ENCODE data around the gene RHBDL1. TPM values are rescaled to one million over a fixed set of nuclear protein-coding genes. Genes with fewer than 3 reads are reported as not detected.

RHBDL1 gene
- total RNA-seq, 4 donors from 2014 or later: 0.38 to 1.1 (median 0.57) TPM; not detected in 1

DNA sequence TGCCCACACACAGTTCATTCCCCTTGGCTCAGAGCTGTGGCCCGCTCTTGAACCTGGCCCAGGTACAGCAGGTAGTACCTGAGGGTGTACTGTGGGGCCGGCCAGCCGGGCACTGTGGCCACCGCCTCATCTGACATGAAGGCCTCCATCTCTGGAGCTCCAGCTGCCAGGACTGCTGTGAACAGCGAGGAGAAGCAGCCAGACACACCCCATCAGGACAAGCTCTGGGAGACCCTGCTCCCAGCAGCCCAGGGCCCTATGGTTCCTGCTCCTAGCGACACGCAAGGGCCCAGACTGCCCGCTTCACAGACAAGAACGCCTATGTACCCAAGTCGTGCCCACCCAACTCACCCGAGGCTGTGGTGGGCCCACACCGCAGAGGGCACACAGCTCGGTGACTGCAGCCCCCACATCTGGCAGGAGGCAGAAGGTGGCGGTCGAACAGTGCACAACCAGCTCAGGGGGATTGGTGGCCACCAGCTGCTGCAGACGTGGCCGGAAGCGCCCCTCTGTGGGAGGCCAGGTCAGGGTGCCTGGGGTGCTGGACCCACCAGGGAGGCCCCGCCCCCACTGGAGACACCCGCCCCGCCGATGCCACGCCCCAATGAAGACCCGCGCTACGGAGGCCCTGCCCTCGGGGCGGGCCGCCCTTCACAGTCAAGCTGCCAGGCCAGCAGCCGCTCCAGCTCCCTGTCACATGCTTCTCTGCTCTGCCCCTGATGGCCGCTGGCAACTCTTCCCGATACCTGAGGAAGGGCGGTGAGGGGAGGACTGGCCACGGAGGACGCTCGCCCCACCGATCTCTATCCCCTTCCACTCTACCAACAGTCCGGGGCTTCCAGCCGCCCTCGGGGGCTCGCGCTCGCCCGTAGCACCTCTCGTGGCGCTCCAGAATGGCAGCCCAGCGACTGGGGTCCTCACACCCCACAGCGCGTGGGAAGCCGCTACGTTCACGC lies 3.7 kb downstream of the RHBDL1 start:
- peaks cover 0 to 33% (median 0%) of the 10 kb centered on the region in 4 donors for H3K27me3 ChIP-seq
- 48 to 70% methylated on average over 2 to 6 of the region's 52 CpGs for WGBS, 2 donors
- no peak for DNase-seq
- H3K4me3 ChIP-seq: peak overlapping the region; percentile 69 to 98 (median 88)
- H3K9me3 ChIP-seq: no peaks in the 10 kb centered on the region
- H3K4me1 ChIP-seq: peaks cover 59 to 89% (median 70%) of the 10 kb centered on the region in 3 donors
- no peak for TF ChIP-seq CTCF (IDR thresholded peaks at IDR 0.05)
- TF ChIP-seq POLR2A (IDR thresholded peaks at IDR 0.05): no peak
- peaks cover 11 to 26% (median 15%) of the 10 kb centered on the region in 3 donors for H3K36me3 ChIP-seq
- intact Hi-C loops (cut with DNase I): no loop called here
- peak overlapping the region; percentile 60 to 97 (median 86) for H3K27ac ChIP-seq

GRCh38 chr16:679814-680624 lies 4.5 kb downstream of the RHBDL1 start, which contains the start of gene STUB1:
Gene STUB1, plus strand, starts transcription at chr16:680410. Its CDS starts 116 bp downstream, at chr16:680526.
- intact Hi-C loops (cut with DNase I): no loop called here
- H3K4me3 ChIP-seq: peak within 1 kb of the TSS; percentile 69 to 98 (median 88)
- WGBS, 2 donors: 0% methylated on average over 4 of the region's 91 CpGs; no CpG with 5 or more reads in 1 of the 2 donors
- H3K9me3 ChIP-seq: no peaks in the 10 kb centered on the region
- peak within 1 kb of the TSS; percentile 90 to 97 (median 94) for H3K27ac ChIP-seq
- peaks cover 0 to 33% (median 0%) of the 10 kb centered on the region in 4 donors for H3K27me3 ChIP-seq
- H3K4me1 ChIP-seq: peaks cover 65 to 88% (median 73%) of the 10 kb centered on the region in 3 donors
- peak in 2 of 6 experiments; percentile 5 to 16 for TF ChIP-seq CTCF (IDR thresholded peaks at IDR 0.05)
- peak in 3 of 4 donors; percentile 64 to 83 (median 82) for TF ChIP-seq POLR2A (IDR thresholded peaks at IDR 0.05)
- peaks cover 11 to 22% (median 15%) of the 10 kb centered on the region in 3 donors for H3K36me3 ChIP-seq
- DNase-seq: peak; percentile 67

DNA sequence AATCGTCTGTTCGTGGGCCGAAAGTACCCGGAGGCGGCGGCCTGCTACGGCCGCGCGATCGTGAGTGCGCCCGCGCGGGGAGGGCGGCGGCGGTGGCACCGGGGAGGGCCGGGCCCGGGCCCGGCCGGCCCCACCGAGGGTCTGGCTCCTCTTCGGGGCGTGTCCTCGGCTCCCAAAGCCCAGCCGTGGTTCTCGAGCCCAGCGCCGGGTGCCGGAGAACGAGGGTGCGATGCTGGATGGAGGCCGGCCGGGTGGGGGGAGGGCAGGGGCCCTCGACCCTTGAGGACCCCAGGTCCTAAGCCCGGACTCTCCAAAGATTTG lies 5.1 kb downstream of the RHBDL1 start:
- Histone ChIP-seq H3K36me3 (peaks cover 11 to 25% (median 15%) of the 10 kb centered on the region in 3 donors), H3K27me3 (peaks cover 0 to 28% (median 0%) of the 10 kb centered on the region in 4 donors), H3K4me1 (peaks cover 65 to 88% (median 76%) of the 10 kb centered on the region in 3 donors), H3K27ac (peak overlapping the region; percentile 90 to 97 (median 94)), H3K9me3 (no peaks in the 10 kb centered on the region), H3K4me3 (peak overlapping the region; percentile 69 to 98 (median 88))
- intact Hi-C loops (cut with DNase I): no loop called here
- TF ChIP-seq POLR2A (IDR thresholded peaks at IDR 0.05) (no peak), CTCF (IDR thresholded peaks at IDR 0.05) (no peak)
- no CpG with 5 or more reads among the region's 38 CpGs for WGBS, 2 donors
- DNase-seq: no peak

- Histone ChIP-seq H3K27me3 (peaks cover 0 to 22% (median 0%) of the 10 kb centered on the region in 4 donors), H3K4me1 (peaks cover 62 to 88% (median 75%) of the 10 kb centered on the region in 3 donors), H3K27ac (peak overlapping the region; percentile 90 to 97 (median 94)), H3K4me3 (peak overlapping the region; percentile 69 to 98 (median 88)), H3K36me3 (peaks cover 11 to 31% (median 15%) of the 10 kb centered on the region in 3 donors), H3K9me3 (no peaks in the 10 kb centered on the region)
- intact Hi-C loops (cut with DNase I): no loop called here
- 40 to 52% methylated on average over 2 to 18 of the region's 44 CpGs for WGBS, 2 donors
- no peak for TF ChIP-seq CTCF (IDR thresholded peaks at IDR 0.05)
- no peak for TF ChIP-seq POLR2A (IDR thresholded peaks at IDR 0.05)
- no peak for DNase-seq
These were observed 5.7 kb downstream of the RHBDL1 start for GRCh38 chr16:680967-681745.

Measured in esophagus squamous epithelium (tissue), 5 donors.